ENCODE measurements around the gene CACNG4. TPM values are rescaled to one million over a fixed set of nuclear protein-coding genes. Genes with fewer than 3 reads are reported as not detected.

Gene CACNG4
- total RNA-seq, 1 experiment from 2014 or later, result 6.3 TPM

DNA sequence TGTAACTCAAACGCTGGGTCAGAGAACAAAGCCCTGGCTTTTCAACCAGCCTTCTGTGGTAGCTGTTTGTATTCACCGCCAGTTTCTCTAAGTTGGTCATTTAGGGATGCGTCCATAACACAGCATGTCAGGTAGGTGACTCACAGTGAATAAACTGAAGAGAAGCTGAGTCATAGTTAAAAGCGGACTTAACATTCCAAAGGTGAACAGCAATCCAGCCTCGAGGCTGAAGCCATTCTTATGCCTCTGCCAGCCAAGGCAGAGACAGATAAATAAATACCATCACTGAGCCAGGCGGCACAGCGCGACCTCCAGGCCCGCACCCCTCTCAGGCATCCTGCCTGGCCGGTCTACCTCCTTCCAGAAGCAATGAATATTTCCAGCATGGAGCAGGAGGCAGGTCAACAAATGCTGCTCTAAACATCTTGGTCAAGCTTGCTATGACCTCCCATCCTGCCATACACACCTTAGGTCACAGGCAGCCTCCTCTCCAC, 12.4 kb upstream of the CACNG4 start:
- H2BK15ac ChIP-seq (ENCODE audit: low read depth, low read length), result no peak overlapping the region
- H4K5ac ChIP-seq (ENCODE audit: insufficient read length, low read depth, low read length), result no peak overlapping the region
- H4K91ac ChIP-seq (ENCODE audit: insufficient read length, low read depth, low read length), result no peak overlapping the region
- H3T11ph ChIP-seq (ENCODE audit: low read length), result no peak overlapping the region
- no peak for TF ChIP-seq CTCF (conservative IDR thresholded peaks at IDR 0.05)
- no peak overlapping the region for H2BK20ac ChIP-seq (ENCODE audit: low read depth, low read length, poor library complexity, severe bottlenecking)
- H3K9me3 ChIP-seq (ENCODE audit: control insufficient read depth, low read depth, low read length), result no peaks in the 10 kb centered on the region
- H3K4me2 ChIP-seq (ENCODE audit: insufficient read depth, insufficient read length, low read length), result no peak overlapping the region
- H3K23me2 ChIP-seq (ENCODE audit: insufficient read length, low read depth, low read length, poor library complexity, severe bottlenecking), result no peaks in the 10 kb centered on the region
- no peak overlapping the region for H4K8ac ChIP-seq (replicated peaks; ENCODE audit: insufficient read length, low read depth, low read length)
- H3K27ac ChIP-seq (ENCODE audit: insufficient read length, low read depth, low read length), result no peak overlapping the region
- H3K27ac Mint-ChIP-seq, result peak overlapping the region in 1 of 3 experiments; percentile 94; a peak in 3 of 7 replicates
- no peaks in the 10 kb centered on the region for H3K79me1 ChIP-seq (ENCODE audit: insufficient read depth, low read depth, low read length, poor library complexity, severe bottlenecking)
- no peak overlapping the region for H2BK5ac ChIP-seq (ENCODE audit: insufficient read length, low read length)
- H3K4me3 Mint-ChIP-seq, result no peak overlapping the region; a peak in 1 of 5 replicates
- peak overlapping the region; percentile 72; the same call in 1 of the 2 replicates for H3K14ac ChIP-seq (ENCODE audit: insufficient read depth, low read length)
- no CpG with 5 or more reads among the region's 10 CpGs for WGBS (ENCODE audit: extremely low coverage, insufficient read length, low lambda C conversion rate)
- DNase-seq, result peak; percentile 91
- H3K36me3 Mint-ChIP-seq (ENCODE audit: insufficient read depth in 1 of 3, low read depth in 3 of 3), result peaks cover 2 to 18% (median 4%) of the 10 kb centered on the region in 3 experiments; a peak in 6 of 7 replicates
- H3K4me1 ChIP-seq (ENCODE audit: insufficient read depth, low read length), result peaks cover 13% of the 10 kb centered on the region
- H4K20me1 ChIP-seq (ENCODE audit: control insufficient read depth, insufficient read depth, insufficient read length), result no peaks in the 10 kb centered on the region
- no peak overlapping the region for H2BK120ac ChIP-seq (ENCODE audit: low read depth, low read length, poor library complexity, severe bottlenecking)
- H3K4ac ChIP-seq (ENCODE audit: low read depth, low read length), result no peak overlapping the region
- no peaks in the 10 kb centered on the region for H3K79me2 ChIP-seq (ENCODE audit: insufficient read depth, low read length)
- peak overlapping the region; percentile 20 for H3K18ac ChIP-seq (ENCODE audit: insufficient read length, low read depth, low read length)
- no peak overlapping the region for H3K9ac ChIP-seq (ENCODE audit: extremely low read depth, insufficient read length, low read length)
- H3K27me3 Mint-ChIP-seq (ENCODE audit: low read depth), result peaks cover 14% of the 10 kb centered on the region
- no peak overlapping the region for H2AFZ ChIP-seq (ENCODE audit: low read length)
- no peaks in the 10 kb centered on the region for H3K27me3 ChIP-seq (ENCODE audit: insufficient read depth, low read length)
- H3K9me3 Mint-ChIP-seq, result peaks cover 13 to 14% of the 10 kb centered on the region in 2 experiments
- H3K23ac ChIP-seq (ENCODE audit: insufficient read length, low read depth, low read length), result no peak overlapping the region
- no peak overlapping the region for H3K56ac ChIP-seq (ENCODE audit: insufficient read length, low read depth, low read length)
- H3K4me1 Mint-ChIP-seq, result peaks cover 34 to 37% of the 10 kb centered on the region in 2 experiments
- H2AK5ac ChIP-seq (ENCODE audit: insufficient read length, low read length), result no peak overlapping the region
- H2BK12ac ChIP-seq (ENCODE audit: insufficient read length, low read depth, low read length), result no peak overlapping the region

All from H9 (cell line).